ENCODE measurements around the gene PRSS50.
"Not testable (repeated sequence)": the region's sequence is repeated elsewhere in the genome, so short reads cannot be mapped to it uniquely, and the experiment has no call there.

Gene PRSS50

DNA sequence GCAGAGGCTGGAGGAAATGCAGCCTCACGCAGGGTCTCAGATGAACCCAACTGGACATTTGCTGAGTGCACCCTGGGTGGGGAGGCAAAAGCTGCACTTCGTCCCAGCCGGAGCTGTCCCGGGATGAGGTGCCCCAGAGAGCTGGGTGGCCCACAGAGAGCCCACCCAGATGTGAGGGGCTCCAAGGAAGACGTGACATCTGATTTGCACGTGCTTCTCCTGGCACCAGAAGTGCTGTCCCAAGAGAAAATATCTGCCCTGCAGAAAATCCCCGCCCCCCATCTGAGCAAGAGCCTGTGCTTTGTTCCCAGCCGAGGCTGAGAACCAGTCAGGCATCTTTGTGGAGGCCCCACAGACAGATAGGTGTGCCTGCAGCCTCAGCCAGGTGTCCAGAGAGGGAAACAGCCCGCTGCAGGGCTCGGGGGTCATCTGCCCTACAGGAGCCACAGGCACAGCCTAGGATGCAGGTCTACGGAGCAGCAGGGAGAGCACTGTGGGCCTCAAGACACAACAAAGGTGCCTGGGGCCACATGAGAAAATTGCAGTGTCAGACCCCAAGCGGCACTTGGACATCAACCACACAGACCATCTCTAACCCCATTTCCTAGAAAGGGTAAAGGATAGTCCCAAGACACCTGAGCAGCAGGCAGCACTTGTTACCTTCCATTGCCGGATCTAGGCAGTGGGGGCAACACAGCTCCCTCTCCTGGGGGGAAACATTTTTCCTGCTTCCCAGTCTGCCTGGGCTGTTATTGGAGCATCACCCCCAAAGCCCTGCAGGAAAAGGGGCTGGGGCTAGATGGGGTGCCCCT, 10.7 kb downstream of the PRSS50 start:
- TF ChIP-seq ZFX (IDR thresholded peaks at IDR 0.05): no peak
- TF ChIP-seq, protein P1, sequence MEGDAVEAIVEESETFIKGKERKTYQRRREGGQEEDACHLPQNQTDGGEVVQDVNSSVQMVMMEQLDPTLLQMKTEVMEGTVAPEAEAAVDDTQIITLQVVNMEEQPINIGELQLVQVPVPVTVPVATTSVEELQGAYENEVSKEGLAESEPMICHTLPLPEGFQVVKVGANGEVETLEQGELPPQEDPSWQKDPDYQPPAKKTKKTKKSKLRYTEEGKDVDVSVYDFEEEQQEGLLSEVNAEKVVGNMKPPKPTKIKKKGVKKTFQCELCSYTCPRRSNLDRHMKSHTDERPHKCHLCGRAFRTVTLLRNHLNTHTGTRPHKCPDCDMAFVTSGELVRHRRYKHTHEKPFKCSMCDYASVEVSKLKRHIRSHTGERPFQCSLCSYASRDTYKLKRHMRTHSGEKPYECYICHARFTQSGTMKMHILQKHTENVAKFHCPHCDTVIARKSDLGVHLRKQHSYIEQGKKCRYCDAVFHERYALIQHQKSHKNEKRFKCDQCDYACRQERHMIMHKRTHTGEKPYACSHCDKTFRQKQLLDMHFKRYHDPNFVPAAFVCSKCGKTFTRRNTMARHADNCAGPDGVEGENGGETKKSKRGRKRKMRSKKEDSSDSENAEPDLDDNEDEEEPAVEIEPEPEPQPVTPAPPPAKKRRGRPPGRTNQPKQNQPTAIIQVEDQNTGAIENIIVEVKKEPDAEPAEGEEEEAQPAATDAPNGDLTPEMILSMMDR (conservative IDR thresholded peaks at IDR 0.05): no peak
- H3K27ac ChIP-seq: no peak overlapping the region

DNA sequence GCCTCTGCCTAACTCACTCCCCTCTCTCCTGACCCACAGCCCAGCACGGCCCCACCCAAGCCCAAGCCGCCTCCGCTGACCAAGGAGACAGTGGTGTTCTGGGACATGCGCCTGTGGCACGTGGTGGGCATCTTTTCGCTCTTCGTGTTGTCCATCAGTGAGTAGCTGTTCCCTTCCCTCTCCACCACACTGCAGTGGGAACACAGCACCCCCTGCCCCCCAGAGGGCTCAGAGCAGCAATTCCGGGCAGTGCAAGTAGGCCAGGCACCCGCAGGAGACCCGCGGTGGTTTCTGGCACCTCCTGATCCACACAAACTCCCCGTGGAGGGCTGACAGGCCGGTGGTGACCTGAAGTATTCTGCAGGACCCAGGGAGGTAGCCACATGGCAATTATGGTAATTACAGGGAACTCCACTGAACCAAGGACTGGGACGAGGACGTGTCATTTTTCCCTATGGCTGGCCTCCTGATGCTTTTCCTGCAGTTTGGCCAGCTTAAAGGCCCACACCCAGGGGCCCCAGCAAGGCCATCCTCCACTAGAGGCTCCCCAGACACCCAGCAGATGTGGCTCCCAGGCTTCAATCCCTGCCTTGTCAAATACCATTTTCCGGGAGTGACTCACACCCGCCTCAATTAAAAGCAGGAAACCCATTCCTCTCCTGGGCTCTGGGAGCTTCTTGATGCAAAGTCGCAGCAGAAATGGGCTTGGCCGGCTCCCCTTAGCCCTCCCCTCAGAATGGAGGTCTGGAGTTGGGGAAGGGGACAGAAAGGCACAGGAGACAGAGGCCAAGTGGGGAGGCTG, 11.7 kb downstream of the PRSS50 start:
- H3K27ac ChIP-seq: no peak overlapping the region

DNA sequence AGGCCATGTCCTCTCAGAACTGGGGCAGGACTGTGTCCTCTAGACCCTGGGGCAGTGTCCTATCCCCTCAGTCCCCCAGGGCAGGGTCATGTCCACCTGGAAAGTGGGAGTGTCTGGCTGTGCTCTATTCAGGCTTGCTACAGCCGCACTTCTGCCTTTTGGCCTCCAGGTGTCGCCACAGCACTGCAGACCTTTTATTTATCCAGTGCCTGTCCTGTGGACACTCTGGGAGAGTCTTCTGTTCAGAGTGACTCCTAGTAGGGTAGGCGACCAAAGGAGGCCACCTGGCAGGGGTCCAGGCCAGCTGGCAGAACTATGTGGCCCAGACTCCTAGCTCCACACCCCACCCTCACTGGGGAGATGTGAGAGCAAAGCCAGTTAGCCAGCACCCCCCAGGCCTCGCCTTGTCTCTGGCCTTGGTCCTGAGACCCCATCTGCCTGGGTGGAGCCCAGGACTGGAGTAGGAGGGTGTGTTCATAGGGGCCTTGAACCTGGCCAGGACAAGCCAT, 12.6 kb downstream of the PRSS50 start:
- no peak overlapping the region for H3K27ac ChIP-seq
- TF ChIP-seq, protein P1 (conservative IDR thresholded peaks at IDR 0.05): peak; percentile 90
- TF ChIP-seq ZFX (IDR thresholded peaks at IDR 0.05): no peak

More for the DNA sequence above, 11.7 kb downstream of the PRSS50 start:
- TF ChIP-seq, protein P1 (conservative IDR thresholded peaks at IDR 0.05): no peak
- no peak for TF ChIP-seq ZFX (IDR thresholded peaks at IDR 0.05)

DNA sequence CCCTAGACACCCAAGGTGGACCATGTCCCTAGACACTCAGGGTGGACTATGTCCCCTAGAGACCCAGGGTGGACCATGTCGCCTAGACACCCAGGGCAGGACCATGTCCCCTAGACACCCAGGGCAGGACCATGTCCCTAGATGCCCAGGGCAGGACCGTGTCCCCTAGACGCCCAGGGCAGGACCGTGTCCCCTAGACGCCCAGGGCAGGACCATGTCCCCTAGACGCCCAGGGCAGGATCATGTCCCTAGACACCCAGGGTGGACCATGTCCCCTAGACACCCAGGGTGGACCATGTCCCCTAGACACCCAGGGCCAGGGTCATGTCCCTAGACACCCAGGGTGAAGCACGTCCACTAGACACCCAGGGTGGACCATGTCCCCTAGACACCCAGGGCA, 13.3 kb downstream of the PRSS50 start:
- H3K27ac ChIP-seq: not testable (repeated sequence)

DNA sequence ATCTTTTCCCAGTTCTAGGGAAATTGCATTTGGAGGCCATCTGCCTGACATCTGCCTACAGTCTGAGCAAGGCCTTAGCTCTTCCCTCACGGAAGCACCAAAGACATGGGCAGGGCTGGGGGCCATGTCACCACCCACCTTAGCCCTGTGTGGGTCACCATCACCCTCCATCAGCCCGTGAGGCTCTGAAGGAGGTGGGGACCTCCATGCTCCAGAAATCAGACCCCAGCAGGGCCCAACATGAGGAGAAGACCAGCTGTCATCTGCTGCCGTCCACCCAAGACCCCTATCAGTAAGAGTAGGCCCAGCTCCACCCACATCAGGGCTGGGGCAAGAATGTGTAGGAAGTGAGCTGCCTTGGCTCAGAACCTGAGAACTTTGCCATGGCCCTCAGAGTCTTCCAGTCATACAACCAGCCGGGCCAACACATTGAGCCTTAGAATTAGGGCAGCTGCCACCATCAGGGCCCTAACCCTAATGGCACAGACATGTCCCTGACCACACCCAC, 14.6 kb downstream of the PRSS50 start:
- no peak for TF ChIP-seq ZFX (IDR thresholded peaks at IDR 0.05)
- TF ChIP-seq, protein P1 (conservative IDR thresholded peaks at IDR 0.05): no peak
- H3K27ac ChIP-seq: no peak overlapping the region

DNA sequence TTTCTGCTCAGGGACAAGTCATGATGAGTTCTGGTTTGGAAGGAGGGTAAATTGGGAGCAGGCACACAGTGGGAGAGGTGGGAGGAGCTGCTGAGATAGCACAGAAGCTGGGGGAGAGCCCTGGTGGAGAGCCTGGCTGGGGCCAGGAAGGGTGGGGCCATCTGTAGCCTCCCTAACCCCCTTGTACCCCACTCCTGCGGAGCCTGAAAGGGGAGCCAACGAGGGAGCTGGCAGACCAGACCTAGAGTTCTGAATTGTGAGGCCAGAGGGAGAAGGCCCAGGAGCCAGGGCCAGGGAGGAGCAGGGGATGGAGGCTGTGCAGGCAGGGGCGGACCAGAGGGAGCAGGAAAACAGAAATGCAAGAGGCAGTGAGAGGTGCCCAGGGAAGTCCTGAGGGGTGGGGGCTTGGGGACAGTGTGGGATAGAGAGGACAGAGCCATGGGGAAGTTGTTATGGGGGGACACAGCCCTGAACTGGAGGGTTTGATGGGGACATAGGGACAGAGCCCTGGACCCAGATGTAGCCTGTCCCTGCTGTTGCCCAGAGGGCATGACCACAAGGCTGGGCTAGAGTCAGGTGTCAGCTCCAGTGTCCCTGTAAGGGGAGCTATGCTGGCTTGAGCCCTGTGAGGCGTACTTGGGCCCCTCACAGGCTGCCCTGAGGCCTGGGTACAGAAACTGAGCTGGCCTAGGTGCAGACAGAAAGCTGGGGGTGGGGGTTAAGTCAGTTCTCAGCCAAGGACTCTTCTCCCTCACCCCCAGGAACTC, 15.2 kb downstream of the PRSS50 start:
- TF ChIP-seq ZFX (IDR thresholded peaks at IDR 0.05): no peak
- TF ChIP-seq, protein P1 (conservative IDR thresholded peaks at IDR 0.05): no peak
- no peak overlapping the region for H3K27ac ChIP-seq

DNA sequence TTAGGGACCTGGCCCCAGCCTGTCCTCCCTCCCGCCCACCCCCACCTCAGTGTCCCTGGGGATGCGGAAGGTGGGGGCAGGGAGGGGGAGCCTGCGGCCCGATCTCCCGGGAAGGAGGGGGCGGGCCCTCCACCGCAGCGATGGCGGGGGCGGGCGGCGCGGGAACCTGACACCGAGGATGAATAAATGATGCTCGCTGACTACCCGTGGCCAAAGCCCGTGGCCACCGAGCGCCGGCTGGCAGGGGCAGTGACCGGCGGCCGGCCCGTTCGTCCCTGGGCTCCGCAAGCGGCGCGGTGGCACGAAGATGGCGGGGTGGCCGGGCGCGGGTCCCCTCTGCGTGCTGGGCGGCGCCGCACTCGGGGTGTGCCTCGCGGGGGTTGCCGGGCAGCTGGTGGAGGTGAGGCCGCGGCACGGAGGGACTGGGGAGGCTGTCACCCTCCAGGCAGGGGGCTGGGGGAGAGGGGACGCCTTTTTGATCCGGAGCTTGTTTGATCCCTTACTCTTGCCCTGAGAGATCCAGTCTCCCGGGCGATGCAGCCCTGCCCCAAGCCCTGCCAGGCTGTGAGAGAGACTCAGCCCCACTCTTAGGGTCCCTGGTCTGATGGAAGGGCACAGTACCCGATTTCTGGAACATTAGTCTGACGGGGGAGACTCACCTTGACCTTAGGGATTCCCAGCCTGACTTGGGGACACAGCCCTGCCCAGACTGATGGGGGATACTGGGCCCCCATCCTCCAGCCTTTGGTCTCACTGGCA, 16.3 kb downstream of the PRSS50 start, which contains the start of gene TMIE:
TMIE (plus strand) TSS at position 212 of the 759 bp plus-strand sequence; CDS start at position 308, 96 bp downstream.
- TF ChIP-seq, protein P1 (conservative IDR thresholded peaks at IDR 0.05): no peak
- no peak for TF ChIP-seq ZFX (IDR thresholded peaks at IDR 0.05)
- no peak within 1 kb of the TSS for H3K27ac ChIP-seq
